ENCODE measurements around the gene NR6A1. TPM values are rescaled to one million over a fixed set of nuclear protein-coding genes. Genes with fewer than 3 reads are reported as not detected.

Gene NR6A1
- total RNA-seq, 1 experiment from 2014 or later: 0.77 TPM

- no peak overlapping the region for H3K4me3 ChIP-seq (ENCODE audit: low read length)
- no TSS peak for BruUV-seq (replicated peaks)
- intact Hi-C loops (cut with micrococcal nuclease): no loop called here
- H3K4me2 ChIP-seq (ENCODE audit: low read length): no peak overlapping the region
- POLR2A ChIA-PET (ENCODE audit: unreplicated experiment): no interaction called here
- CTCF ChIA-PET: no interaction called here
- H3K9me3 ChIP-seq (ENCODE audit: low read length): no peaks in the 10 kb centered on the region
- no peaks in the 10 kb centered on the region for H3F3A ChIP-seq (ENCODE audit: low read length, unreplicated experiment)
- ATAC-seq (no peak), DNase-seq (no peak)
- peaks cover 15% of the 10 kb centered on the region for H3K4me1 ChIP-seq (ENCODE audit: insufficient read depth, low read length)
- H3K36me3 ChIP-seq (ENCODE audit: low read depth, low read length): no peaks in the 10 kb centered on the region
- TF ChIP-seq CTCF (conservative IDR thresholded peaks at IDR 0.05; ENCODE audit: low read depth, low read length) (no peak), EZH2phosphoT487 (IDR thresholded peaks at IDR 0.05; ENCODE audit: borderline replicate concordance, low read length) (no peak), EZH2 (IDR thresholded peaks at IDR 0.05; ENCODE audit: low read length, unreplicated experiment) (no peak)
- no peak overlapping the region for H3K9ac ChIP-seq (ENCODE audit: low read length)
- no peaks in the 10 kb centered on the region for H3K27me3 ChIP-seq (ENCODE audit: low read length)
- no peaks in the 10 kb centered on the region for H3K9me2 ChIP-seq (replicated peaks; ENCODE audit: low read length)
- no peak overlapping the region for H3K27ac ChIP-seq (ENCODE audit: low read length)
- no peak overlapping the region for H2AFZ ChIP-seq (ENCODE audit: low read length)
- H3K79me2 ChIP-seq (ENCODE audit: low read length): no peaks in the 10 kb centered on the region
- no peaks in the 10 kb centered on the region for H4K20me1 ChIP-seq (ENCODE audit: low read length)
These were observed 200.0 kb downstream of the NR6A1 start for GRCh38 chr9:124570942-124571666.

- intact Hi-C loops (cut with micrococcal nuclease): no loop called here
- Histone ChIP-seq H3K4me1 (ENCODE audit: insufficient read depth, low read length) (peaks cover 9% of the 10 kb centered on the region), H3K27me3 (ENCODE audit: low read length) (no peaks in the 10 kb centered on the region), H3K4me3 (ENCODE audit: low read length) (no peak overlapping the region), H3K9me3 (ENCODE audit: low read length) (no peaks in the 10 kb centered on the region), H3K79me2 (ENCODE audit: low read length) (no peaks in the 10 kb centered on the region), H3K36me3 (ENCODE audit: low read depth, low read length) (no peaks in the 10 kb centered on the region), H3F3A (ENCODE audit: low read length, unreplicated experiment) (no peaks in the 10 kb centered on the region), H3K4me2 (ENCODE audit: low read length) (no peak overlapping the region), H3K9ac (ENCODE audit: low read length) (no peak overlapping the region), H4K20me1 (ENCODE audit: low read length) (no peaks in the 10 kb centered on the region), H2AFZ (ENCODE audit: low read length) (no peak overlapping the region), H3K27ac (ENCODE audit: low read length) (no peak overlapping the region), H3K9me2 (replicated peaks; ENCODE audit: low read length) (no peaks in the 10 kb centered on the region)
- DNase-seq (no peak), ATAC-seq (no peak)
- TF ChIP-seq CTCF (conservative IDR thresholded peaks at IDR 0.05; ENCODE audit: low read depth, low read length): no peak
- POLR2A ChIA-PET (ENCODE audit: unreplicated experiment): no interaction called here
- BruUV-seq (replicated peaks): no TSS peak
- CTCF ChIA-PET: no interaction called here
These were observed 201.2 kb downstream of the NR6A1 start for GRCh38 chr9:124569942-124570341.

GRCh38 chr9:124567362-124567761 is 203.7 kb downstream of the NR6A1 start:
- H3K4me2 ChIP-seq (ENCODE audit: low read length): no peak overlapping the region
- intact Hi-C loops (cut with micrococcal nuclease): no loop called here
- H3K9ac ChIP-seq (ENCODE audit: low read length): no peak overlapping the region
- ChIA-PET CTCF (no interaction called here), POLR2A (ENCODE audit: unreplicated experiment) (interaction anchor here (0.6 kb wide), 1 partner anchor 126 kb away, joined by 6 read pairs; no protein-coding TSS in a partner anchor)
- ATAC-seq (no peak), DNase-seq (no peak)
- H3K27me3 ChIP-seq (ENCODE audit: low read length): no peaks in the 10 kb centered on the region
- no peaks in the 10 kb centered on the region for H3K36me3 ChIP-seq (ENCODE audit: low read depth, low read length)
- no peaks in the 10 kb centered on the region for H3K4me1 ChIP-seq (ENCODE audit: insufficient read depth, low read length)
- H3K9me2 ChIP-seq (replicated peaks; ENCODE audit: low read length): no peaks in the 10 kb centered on the region
- no peak overlapping the region for H2AFZ ChIP-seq (ENCODE audit: low read length)
- BruUV-seq (replicated peaks): no TSS peak
- no peak overlapping the region for H3K4me3 ChIP-seq (ENCODE audit: low read length)
- no peaks in the 10 kb centered on the region for H3K79me2 ChIP-seq (ENCODE audit: low read length)
- no peaks in the 10 kb centered on the region for H3K9me3 ChIP-seq (ENCODE audit: low read length)
- no peaks in the 10 kb centered on the region for H3F3A ChIP-seq (ENCODE audit: low read length, unreplicated experiment)
- H3K27ac ChIP-seq (ENCODE audit: low read length): no peak overlapping the region
- no peak for TF ChIP-seq EZH2 (IDR thresholded peaks at IDR 0.05; ENCODE audit: low read length, unreplicated experiment)
- TF ChIP-seq CTCF (conservative IDR thresholded peaks at IDR 0.05; ENCODE audit: low read depth, low read length): no peak
- no peaks in the 10 kb centered on the region for H4K20me1 ChIP-seq (ENCODE audit: low read length)
